SK-N-SH treated with all-trans-retinoic acid at 6 μM for 48 hours (cell line): ENCODE results near the gene CPNE7.

Source experiments
- ATAC-seq: fragments of 200-7000 bp; cut with Tn5 transposase; 3 replicates; pipeline ENCODE4 v1.9.1; 2020; ENCODE audit warnings: mild to moderate bottlenecking, moderate library complexity
- ARNTL ChIP-seq: fragments of 450-650 bp; formaldehyde crosslinking; IDR thresholded peaks from 2 replicates; pipeline ENCODE4 v1.5.0; 2020; ENCODE audit warnings: low read depth, mild to moderate bottlenecking, moderate library complexity, borderline replicate concordance
- BACH2 ChIP-seq: fragments of 250-450 bp; sonication (Bioruptor Pico); IDR thresholded peaks from 2 replicates; pipeline ENCODE4 v1.9.0; 2021; ENCODE audit warnings: mild to moderate bottlenecking, borderline replicate concordance
- CSDC2 ChIP-seq: fragments of 250-450 bp; sonication (Bioruptor Pico); IDR thresholded peaks from 2 replicates; pipeline ENCODE4 v1.5.0; 2020; ENCODE audit warnings: mild to moderate bottlenecking, moderate library complexity
- ESRRG ChIP-seq: fragments of 250-450 bp; sonication (Bioruptor Pico); IDR thresholded peaks from 2 replicates; pipeline ENCODE4 v1.6.1; 2021; ENCODE audit warnings: mild to moderate bottlenecking
- GLIS3 ChIP-seq: fragments of 250-450 bp; sonication (Bioruptor Pico); IDR thresholded peaks from 2 replicates; pipeline ENCODE4 v1.5.0; 2020; ENCODE audit warnings: mild to moderate bottlenecking, moderate library complexity
- ISL1 ChIP-seq: fragments of 250-450 bp; sonication (Bioruptor Pico); IDR thresholded peaks from 2 replicates; pipeline ENCODE4 v2.1.2; 2022; ENCODE audit warnings: mild to moderate bottlenecking, moderate library complexity
- OSR1 ChIP-seq: fragments of 250-450 bp; sonication (Bioruptor Pico); IDR thresholded peaks from 2 replicates; pipeline ENCODE4 v1.8.0; 2022; ENCODE audit warnings: moderate library complexity, mild to moderate bottlenecking, inconsistent platforms
- PPARA ChIP-seq: fragments of 250-450 bp; sonication (Bioruptor Pico); IDR thresholded peaks from 2 replicates; pipeline ENCODE4 v1.5.0; 2020; ENCODE audit warnings: mild to moderate bottlenecking, borderline replicate concordance
- RARB ChIP-seq: fragments of 250-450 bp; sonication (Bioruptor Pico); IDR thresholded peaks from 2 replicates; pipeline ENCODE4 v1.8.0; 2021; ENCODE audit warnings: mild to moderate bottlenecking, moderate library complexity
- SNAI2 ChIP-seq: fragments of 250-450 bp; sonication (Bioruptor Pico); IDR thresholded peaks from 2 replicates; pipeline ENCODE4 v1.5.0; 2020; ENCODE audit warnings: mild to moderate bottlenecking, moderate library complexity
- TCF4 ChIP-seq: fragments of 250-450 bp; sonication (Bioruptor Pico); IDR thresholded peaks from 2 replicates; pipeline ENCODE4 v1.8.0; 2021; ENCODE audit warnings: mild to moderate bottlenecking, moderate library complexity, borderline replicate concordance
- ZC3H10 ChIP-seq: fragments of 250-450 bp; sonication (Bioruptor Pico); IDR thresholded peaks from 2 replicates; pipeline ENCODE4 v1.5.1; 2021; ENCODE audit warnings: mild to moderate bottlenecking, moderate library complexity
- ZFP3 ChIP-seq: fragments of 250-450 bp; sonication (Bioruptor Pico); IDR thresholded peaks from 2 replicates; pipeline ENCODE4 v1.5.0; 2020; ENCODE audit warnings: mild to moderate bottlenecking, moderate library complexity
- ZFP30 ChIP-seq: fragments of 450-650 bp; formaldehyde crosslinking; IDR thresholded peaks from 2 replicates; pipeline ENCODE4 v1.5.0; 2022; ENCODE audit warnings: mild to moderate bottlenecking, moderate library complexity
- ZNF565 ChIP-seq: fragments of 450-650 bp; formaldehyde crosslinking; conservative IDR thresholded peaks from 2 replicates; pipeline ENCODE4 v1.5.0; 2020; ENCODE audit warnings: low read depth, mild to moderate bottlenecking, moderate library complexity
- ZNF70 ChIP-seq: fragments of 450-650 bp; formaldehyde crosslinking; IDR thresholded peaks from 2 replicates; pipeline ENCODE4 v1.5.0; 2020; ENCODE audit warnings: mild to moderate bottlenecking, moderate library complexity
- ZNF8 ChIP-seq: fragments of 450-650 bp; formaldehyde crosslinking; IDR thresholded peaks from 2 replicates; pipeline ENCODE4 v1.5.0; 2020; ENCODE audit warnings: mild to moderate bottlenecking, moderate library complexity
- TF ChIP-seq, protein P1 (sequence below): fragments of 250-450 bp; sonication (Bioruptor Pico); IDR thresholded peaks from 2 replicates; pipeline ENCODE4 v1.5.1; 2020; ENCODE audit warnings: low read depth, mild to moderate bottlenecking, moderate library complexity
- TF ChIP-seq, protein P2 (sequence below): fragments of 250-450 bp; sonication (Bioruptor Pico); IDR thresholded peaks from 2 replicates; pipeline ENCODE4 v1.8.0; 2021; ENCODE audit warnings: low read depth, mild to moderate bottlenecking, moderate library complexity, borderline replicate concordance
- TF ChIP-seq, protein P3 (sequence below): fragments of 250-450 bp; sonication (Bioruptor Pico); IDR thresholded peaks from 2 replicates; pipeline ENCODE4 v1.5.0; 2020; ENCODE audit warnings: mild to moderate bottlenecking, moderate library complexity
- TF ChIP-seq, protein P4 (sequence below): fragments of 250-450 bp; sonication (Bioruptor Pico); IDR thresholded peaks from 2 replicates; pipeline ENCODE4 v1.8.0; 2020; ENCODE audit warnings: mild to moderate bottlenecking, moderate library complexity, borderline replicate concordance
- TF ChIP-seq, protein P5 (sequence below): fragments of 250-450 bp; sonication (Bioruptor Pico); IDR thresholded peaks from 2 replicates; pipeline ENCODE4 v1.5.1; 2021; ENCODE audit warnings: mild to moderate bottlenecking, moderate library complexity

CPNE7 gene

DNA sequence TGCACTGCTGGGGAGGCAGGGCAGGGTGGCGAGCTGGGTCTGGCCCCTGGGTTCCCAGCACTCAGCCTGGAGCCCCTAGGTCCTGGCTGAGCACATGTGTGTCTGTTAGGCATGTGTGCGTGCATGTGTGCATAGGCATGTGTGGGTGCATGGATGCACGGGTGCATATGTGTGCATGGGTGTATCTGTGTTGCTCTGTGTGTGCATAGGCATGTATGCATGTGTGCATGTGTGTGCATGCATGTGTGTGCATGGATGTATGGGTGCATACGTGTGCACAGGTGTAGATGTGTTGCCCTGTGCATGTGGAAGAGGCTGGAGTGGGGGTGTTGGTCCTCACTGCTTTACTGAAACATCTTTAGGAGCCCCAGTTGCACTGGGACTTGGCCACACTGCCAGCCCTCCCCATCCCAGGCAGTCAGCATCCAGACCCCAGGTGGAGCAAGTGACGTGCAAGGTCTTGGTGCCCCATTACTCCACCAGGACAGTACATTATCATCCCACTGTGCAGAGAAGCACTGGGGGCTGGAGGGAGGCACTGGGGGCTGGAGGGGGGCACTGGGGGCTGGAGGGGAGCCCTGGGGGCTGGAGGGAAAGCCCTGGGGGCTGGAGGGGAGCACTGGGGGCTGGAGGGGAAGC, 27.5 kb downstream of the CPNE7 start:
- peak; percentile 5; the same call in 2 of the 3 replicates for ATAC-seq
- no peak for TF ChIP-seq BACH2 (CRISPR knock-in tag)
- TF ChIP-seq ZNF8 (CRISPR knock-in tag) = no peak
- no peak for TF ChIP-seq GLIS3 (CRISPR knock-in tag)
- no peak for TF ChIP-seq RARB (CRISPR knock-in tag)
- TF ChIP-seq, protein P1, sequence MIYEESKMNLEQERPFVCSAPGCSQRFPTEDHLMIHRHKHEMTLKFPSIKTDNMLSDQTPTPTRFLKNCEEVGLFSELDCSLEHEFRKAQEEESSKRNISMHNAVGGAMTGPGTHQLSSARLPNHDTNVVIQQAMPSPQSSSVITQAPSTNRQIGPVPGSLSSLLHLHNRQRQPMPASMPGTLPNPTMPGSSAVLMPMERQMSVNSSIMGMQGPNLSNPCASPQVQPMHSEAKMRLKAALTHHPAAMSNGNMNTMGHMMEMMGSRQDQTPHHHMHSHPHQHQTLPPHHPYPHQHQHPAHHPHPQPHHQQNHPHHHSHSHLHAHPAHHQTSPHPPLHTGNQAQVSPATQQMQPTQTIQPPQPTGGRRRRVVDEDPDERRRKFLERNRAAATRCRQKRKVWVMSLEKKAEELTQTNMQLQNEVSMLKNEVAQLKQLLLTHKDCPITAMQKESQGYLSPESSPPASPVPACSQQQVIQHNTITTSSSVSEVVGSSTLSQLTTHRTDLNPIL = no peak
- TF ChIP-seq TCF4 (CRISPR knock-in tag) = no peak
- no peak for TF ChIP-seq ZC3H10 (CRISPR knock-in tag)
- no peak for TF ChIP-seq OSR1 (CRISPR knock-in tag)
- no peak for TF ChIP-seq CSDC2 (CRISPR knock-in tag)
- TF ChIP-seq ARNTL (CRISPR knock-in tag) = no peak
- TF ChIP-seq ISL1 = no peak
- TF ChIP-seq SNAI2 (CRISPR knock-in tag) = no peak
- no peak for TF ChIP-seq ZFP30 (CRISPR knock-in tag)

DNA sequence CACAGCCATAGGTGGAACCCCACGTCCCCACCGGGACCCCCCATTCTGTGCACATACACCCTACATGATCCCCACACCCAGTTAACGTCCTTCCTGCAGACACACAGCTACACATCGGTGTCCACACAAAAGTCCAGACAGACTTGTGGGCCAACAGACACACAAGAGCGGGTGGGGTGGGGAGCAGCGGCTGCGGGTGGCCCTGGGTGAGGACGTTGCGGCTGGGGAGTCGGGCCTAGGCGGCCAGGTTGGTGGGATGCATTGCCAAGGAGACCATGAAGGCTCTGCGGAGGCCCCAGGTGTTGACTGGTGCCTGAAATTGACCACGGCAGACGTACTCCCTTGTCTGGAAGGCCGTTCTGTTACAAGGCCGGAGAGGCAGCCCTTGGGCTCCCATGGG, 29.2 kb downstream of the CPNE7 start:
- ATAC-seq = no peak
- TF ChIP-seq PPARA (CRISPR knock-in tag) = no peak
- no peak for TF ChIP-seq ZC3H10 (CRISPR knock-in tag)
- TF ChIP-seq OSR1 (CRISPR knock-in tag) = no peak
- no peak for TF ChIP-seq GLIS3 (CRISPR knock-in tag)
- TF ChIP-seq, protein P2, sequence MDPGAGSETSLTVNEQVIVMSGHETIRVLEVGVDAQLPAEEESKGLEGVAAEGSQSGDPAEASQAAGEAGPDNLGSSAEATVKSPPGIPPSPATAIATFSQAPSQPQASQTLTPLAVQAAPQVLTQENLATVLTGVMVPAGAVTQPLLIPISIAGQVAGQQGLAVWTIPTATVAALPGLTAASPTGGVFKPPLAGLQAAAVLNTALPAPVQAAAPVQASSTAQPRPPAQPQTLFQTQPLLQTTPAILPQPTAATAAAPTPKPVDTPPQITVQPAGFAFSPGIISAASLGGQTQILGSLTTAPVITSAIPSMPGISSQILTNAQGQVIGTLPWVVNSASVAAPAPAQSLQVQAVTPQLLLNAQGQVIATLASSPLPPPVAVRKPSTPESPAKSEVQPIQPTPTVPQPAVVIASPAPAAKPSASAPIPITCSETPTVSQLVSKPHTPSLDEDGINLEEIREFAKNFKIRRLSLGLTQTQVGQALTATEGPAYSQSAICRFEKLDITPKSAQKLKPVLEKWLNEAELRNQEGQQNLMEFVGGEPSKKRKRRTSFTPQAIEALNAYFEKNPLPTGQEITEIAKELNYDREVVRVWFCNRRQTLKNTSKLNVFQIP (CRISPR knock-in tag) = no peak
- TF ChIP-seq ZFP3 (CRISPR knock-in tag) = no peak
- TF ChIP-seq, protein P3, sequence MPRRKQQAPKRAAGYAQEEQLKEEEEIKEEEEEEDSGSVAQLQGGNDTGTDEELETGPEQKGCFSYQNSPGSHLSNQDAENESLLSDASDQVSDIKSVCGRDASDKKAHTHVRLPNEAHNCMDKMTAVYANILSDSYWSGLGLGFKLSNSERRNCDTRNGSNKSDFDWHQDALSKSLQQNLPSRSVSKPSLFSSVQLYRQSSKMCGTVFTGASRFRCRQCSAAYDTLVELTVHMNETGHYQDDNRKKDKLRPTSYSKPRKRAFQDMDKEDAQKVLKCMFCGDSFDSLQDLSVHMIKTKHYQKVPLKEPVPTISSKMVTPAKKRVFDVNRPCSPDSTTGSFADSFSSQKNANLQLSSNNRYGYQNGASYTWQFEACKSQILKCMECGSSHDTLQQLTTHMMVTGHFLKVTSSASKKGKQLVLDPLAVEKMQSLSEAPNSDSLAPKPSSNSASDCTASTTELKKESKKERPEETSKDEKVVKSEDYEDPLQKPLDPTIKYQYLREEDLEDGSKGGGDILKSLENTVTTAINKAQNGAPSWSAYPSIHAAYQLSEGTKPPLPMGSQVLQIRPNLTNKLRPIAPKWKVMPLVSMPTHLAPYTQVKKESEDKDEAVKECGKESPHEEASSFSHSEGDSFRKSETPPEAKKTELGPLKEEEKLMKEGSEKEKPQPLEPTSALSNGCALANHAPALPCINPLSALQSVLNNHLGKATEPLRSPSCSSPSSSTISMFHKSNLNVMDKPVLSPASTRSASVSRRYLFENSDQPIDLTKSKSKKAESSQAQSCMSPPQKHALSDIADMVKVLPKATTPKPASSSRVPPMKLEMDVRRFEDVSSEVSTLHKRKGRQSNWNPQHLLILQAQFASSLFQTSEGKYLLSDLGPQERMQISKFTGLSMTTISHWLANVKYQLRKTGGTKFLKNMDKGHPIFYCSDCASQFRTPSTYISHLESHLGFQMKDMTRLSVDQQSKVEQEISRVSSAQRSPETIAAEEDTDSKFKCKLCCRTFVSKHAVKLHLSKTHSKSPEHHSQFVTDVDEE (CRISPR knock-in tag) = no peak
- TF ChIP-seq RARB (CRISPR knock-in tag) = no peak
- no peak for TF ChIP-seq ESRRG (CRISPR knock-in tag)
- TF ChIP-seq ZNF70 (CRISPR knock-in tag) = no peak
- TF ChIP-seq ZNF565 (CRISPR knock-in tag) = no peak
- TF ChIP-seq BACH2 (CRISPR knock-in tag) = no peak
- no peak for TF ChIP-seq ZFP30 (CRISPR knock-in tag)
- TF ChIP-seq SNAI2 (CRISPR knock-in tag) = no peak
- TF ChIP-seq, protein P4, sequence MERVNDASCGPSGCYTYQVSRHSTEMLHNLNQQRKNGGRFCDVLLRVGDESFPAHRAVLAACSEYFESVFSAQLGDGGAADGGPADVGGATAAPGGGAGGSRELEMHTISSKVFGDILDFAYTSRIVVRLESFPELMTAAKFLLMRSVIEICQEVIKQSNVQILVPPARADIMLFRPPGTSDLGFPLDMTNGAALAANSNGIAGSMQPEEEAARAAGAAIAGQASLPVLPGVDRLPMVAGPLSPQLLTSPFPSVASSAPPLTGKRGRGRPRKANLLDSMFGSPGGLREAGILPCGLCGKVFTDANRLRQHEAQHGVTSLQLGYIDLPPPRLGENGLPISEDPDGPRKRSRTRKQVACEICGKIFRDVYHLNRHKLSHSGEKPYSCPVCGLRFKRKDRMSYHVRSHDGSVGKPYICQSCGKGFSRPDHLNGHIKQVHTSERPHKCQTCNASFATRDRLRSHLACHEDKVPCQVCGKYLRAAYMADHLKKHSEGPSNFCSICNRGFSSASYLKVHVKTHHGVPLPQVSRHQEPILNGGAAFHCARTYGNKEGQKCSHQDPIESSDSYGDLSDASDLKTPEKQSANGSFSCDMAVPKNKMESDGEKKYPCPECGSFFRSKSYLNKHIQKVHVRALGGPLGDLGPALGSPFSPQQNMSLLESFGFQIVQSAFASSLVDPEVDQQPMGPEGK (CRISPR knock-in tag) = no peak
- TF ChIP-seq, protein P1 = no peak
- TF ChIP-seq, protein P5, sequence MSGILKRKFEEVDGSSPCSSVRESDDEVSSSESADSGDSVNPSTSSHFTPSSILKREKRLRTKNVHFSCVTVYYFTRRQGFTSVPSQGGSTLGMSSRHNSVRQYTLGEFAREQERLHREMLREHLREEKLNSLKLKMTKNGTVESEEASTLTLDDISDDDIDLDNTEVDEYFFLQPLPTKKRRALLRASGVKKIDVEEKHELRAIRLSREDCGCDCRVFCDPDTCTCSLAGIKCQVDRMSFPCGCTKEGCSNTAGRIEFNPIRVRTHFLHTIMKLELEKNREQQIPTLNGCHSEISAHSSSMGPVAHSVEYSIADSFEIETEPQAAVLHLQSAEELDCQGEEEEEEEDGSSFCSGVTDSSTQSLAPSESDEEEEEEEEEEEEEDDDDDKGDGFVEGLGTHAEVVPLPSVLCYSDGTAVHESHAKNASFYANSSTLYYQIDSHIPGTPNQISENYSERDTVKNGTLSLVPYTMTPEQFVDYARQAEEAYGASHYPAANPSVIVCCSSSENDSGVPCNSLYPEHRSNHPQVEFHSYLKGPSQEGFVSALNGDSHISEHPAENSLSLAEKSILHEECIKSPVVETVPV (CRISPR knock-in tag) = no peak
- TF ChIP-seq ZNF8 (CRISPR knock-in tag) = no peak
- TF ChIP-seq ARNTL (CRISPR knock-in tag) = no peak
